ENCODE measurements around the gene CDH13.

The CDH13 gene

GRCh38 chr16:82824408-82824807, 197.6 kb downstream of the CDH13 start:
- no peaks in the 10 kb centered on the region for H3K9me3 ChIP-seq (ENCODE audit: control insufficient read depth, low read length)
- no peaks in the 10 kb centered on the region for H3K4me1 ChIP-seq (ENCODE audit: control insufficient read depth, insufficient read depth, low read length)
- no peak overlapping the region for H3K4me3 ChIP-seq (ENCODE audit: low read length)
- H3K27me3 ChIP-seq (ENCODE audit: control insufficient read depth, insufficient read depth, low read length) = no peaks in the 10 kb centered on the region
- no peaks in the 10 kb centered on the region for H3K36me3 ChIP-seq (ENCODE audit: control insufficient read depth, insufficient read depth, low read length)
- H3K9ac ChIP-seq (ENCODE audit: low read length) = no peak overlapping the region

DNA sequence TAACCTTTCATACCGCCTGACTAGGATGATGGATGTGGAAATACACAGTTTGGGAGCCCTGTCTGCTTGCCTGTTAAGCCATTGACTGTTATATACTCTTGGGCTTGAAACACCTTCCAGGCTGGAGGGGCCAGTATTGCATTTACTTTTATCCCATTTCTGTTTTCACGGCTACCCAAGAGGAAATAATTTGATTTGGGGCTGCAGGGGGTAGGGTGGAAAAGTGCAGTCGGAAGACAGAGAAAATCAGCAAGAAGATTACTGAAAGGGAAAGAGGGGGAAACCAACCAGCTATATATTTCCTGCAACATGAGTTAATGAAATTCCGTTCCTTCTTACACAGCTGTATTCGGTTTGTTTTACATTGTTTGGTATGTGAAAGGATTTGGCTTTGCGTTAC, 202.5 kb downstream of the CDH13 start:
- Histone ChIP-seq H3K36me3 (ENCODE audit: control insufficient read depth, insufficient read depth, low read length) (no peaks in the 10 kb centered on the region), H3K27me3 (ENCODE audit: control insufficient read depth, insufficient read depth, low read length) (no peaks in the 10 kb centered on the region), H3K4me1 (ENCODE audit: control insufficient read depth, insufficient read depth, low read length) (no peaks in the 10 kb centered on the region), H3K4me3 (ENCODE audit: low read length) (no peak overlapping the region), H3K9me3 (ENCODE audit: control insufficient read depth, low read length) (no peaks in the 10 kb centered on the region), H3K9ac (ENCODE audit: low read length) (no peak overlapping the region)

- H3K4me1 ChIP-seq (ENCODE audit: control insufficient read depth, insufficient read depth, low read length) = no peaks in the 10 kb centered on the region
Measured at GRCh38 chr16:82830944-82831343, 204.2 kb downstream of the CDH13 start.

GRCh38 chr16:82832821-82833220, 206.1 kb downstream of the CDH13 start:
- Histone ChIP-seq H3K36me3 (ENCODE audit: control insufficient read depth, insufficient read depth, low read length) (no peaks in the 10 kb centered on the region), H3K9me3 (ENCODE audit: control insufficient read depth, low read length) (no peaks in the 10 kb centered on the region), H3K4me3 (ENCODE audit: low read length) (no peak overlapping the region), H3K9ac (ENCODE audit: low read length) (no peak overlapping the region), H3K4me1 (ENCODE audit: control insufficient read depth, insufficient read depth, low read length) (no peaks in the 10 kb centered on the region), H3K27me3 (ENCODE audit: control insufficient read depth, insufficient read depth, low read length) (no peaks in the 10 kb centered on the region)

More at GRCh38 chr16:82830944-82831343, 204.2 kb downstream of the CDH13 start:
- no peaks in the 10 kb centered on the region for H3K9me3 ChIP-seq (ENCODE audit: control insufficient read depth, low read length)
- no peak overlapping the region for H3K4me3 ChIP-seq (ENCODE audit: low read length)
- no peaks in the 10 kb centered on the region for H3K27me3 ChIP-seq (ENCODE audit: control insufficient read depth, insufficient read depth, low read length)
- H3K36me3 ChIP-seq (ENCODE audit: control insufficient read depth, insufficient read depth, low read length) = no peaks in the 10 kb centered on the region
- no peak overlapping the region for H3K9ac ChIP-seq (ENCODE audit: low read length)

GRCh38 chr16:82833378-82833993, 206.7 kb downstream of the CDH13 start:
- H3K9me3 ChIP-seq (ENCODE audit: control insufficient read depth, low read length) = no peaks in the 10 kb centered on the region
- no peaks in the 10 kb centered on the region for H3K36me3 ChIP-seq (ENCODE audit: control insufficient read depth, insufficient read depth, low read length)
- H3K9ac ChIP-seq (ENCODE audit: low read length) = no peak overlapping the region
- H3K4me3 ChIP-seq (ENCODE audit: low read length) = no peak overlapping the region
- no peaks in the 10 kb centered on the region for H3K27me3 ChIP-seq (ENCODE audit: control insufficient read depth, insufficient read depth, low read length)
- H3K4me1 ChIP-seq (ENCODE audit: control insufficient read depth, insufficient read depth, low read length) = no peaks in the 10 kb centered on the region

DNA sequence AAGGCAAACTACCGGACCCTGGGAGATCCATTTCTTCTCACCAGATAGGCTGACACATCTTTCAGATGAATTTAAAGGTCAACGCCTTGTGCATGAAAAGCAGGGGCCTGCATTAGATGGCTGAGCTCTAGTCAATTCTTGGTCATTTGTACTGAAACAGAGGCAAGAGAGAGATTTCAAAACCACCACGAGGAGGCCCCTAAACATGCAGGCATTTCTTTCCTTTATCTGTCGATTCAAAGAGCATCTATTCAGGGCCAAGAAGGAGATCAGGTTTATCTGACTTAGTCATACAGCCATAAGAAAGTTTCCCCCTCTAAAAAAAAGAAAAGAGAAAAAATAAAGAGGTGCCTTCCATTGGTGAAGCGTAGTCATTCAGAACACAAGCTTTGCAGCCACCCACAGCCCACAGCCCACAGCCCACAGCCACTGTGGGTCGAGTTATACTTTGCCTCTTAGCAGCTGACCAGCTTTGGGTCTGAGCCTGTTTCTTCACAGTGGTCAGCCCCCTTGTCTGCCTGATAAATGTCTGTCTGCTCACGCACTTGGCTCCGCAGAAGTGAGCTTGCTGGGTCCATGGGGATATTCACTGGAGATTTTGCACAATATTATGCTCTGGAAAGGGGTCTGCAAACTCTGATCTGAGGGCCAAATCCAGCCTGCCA, 207.5 kb downstream of the CDH13 start:
- H3K36me3 ChIP-seq (ENCODE audit: control insufficient read depth, insufficient read depth, low read length) = no peaks in the 10 kb centered on the region
- H3K9ac ChIP-seq (ENCODE audit: low read length) = no peak overlapping the region
- no peaks in the 10 kb centered on the region for H3K27me3 ChIP-seq (ENCODE audit: control insufficient read depth, insufficient read depth, low read length)
- H3K4me1 ChIP-seq (ENCODE audit: control insufficient read depth, insufficient read depth, low read length) = no peaks in the 10 kb centered on the region
- H3K9me3 ChIP-seq (ENCODE audit: control insufficient read depth, low read length) = no peaks in the 10 kb centered on the region
- H3K4me3 ChIP-seq (ENCODE audit: low read length) = no peak overlapping the region

DNA sequence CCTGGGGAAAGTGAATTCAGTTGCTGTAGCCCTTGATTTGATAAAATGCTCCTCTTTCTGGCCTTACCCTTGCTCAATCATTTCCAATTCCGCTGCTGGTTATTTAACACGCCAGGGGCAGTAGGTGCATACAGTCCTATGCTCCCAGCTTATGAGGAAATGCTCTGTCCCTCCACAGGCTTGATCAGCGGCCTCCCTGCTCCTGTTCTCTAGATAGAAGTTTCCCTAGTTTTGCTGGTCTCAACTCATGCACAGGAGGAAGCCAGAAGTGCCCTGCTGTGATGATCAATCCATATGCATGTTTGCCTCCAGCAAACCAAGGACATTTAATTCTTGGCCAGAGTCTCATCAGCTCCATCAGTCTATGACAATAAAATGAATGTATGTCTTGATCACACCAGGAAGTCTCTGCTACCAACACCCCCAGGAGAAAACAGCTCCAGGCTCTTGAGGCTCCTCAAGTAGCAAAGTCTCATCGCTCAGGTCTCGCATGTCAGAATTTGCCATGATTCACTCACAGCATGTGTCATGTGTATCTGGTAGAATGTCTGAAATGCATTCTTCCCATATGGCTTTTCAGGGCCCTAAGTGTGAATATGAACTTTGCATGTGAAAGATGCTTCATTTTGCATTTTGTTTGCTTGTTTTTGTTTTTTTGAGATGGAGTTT, 208.9 kb downstream of the CDH13 start:
- Histone ChIP-seq H3K4me3 (ENCODE audit: low read length) (no peak overlapping the region), H3K27me3 (ENCODE audit: control insufficient read depth, insufficient read depth, low read length) (no peaks in the 10 kb centered on the region), H3K36me3 (ENCODE audit: control insufficient read depth, insufficient read depth, low read length) (no peaks in the 10 kb centered on the region), H3K9me3 (ENCODE audit: control insufficient read depth, low read length) (no peaks in the 10 kb centered on the region), H3K4me1 (ENCODE audit: control insufficient read depth, insufficient read depth, low read length) (no peaks in the 10 kb centered on the region), H3K9ac (ENCODE audit: low read length) (no peak overlapping the region)

DNA sequence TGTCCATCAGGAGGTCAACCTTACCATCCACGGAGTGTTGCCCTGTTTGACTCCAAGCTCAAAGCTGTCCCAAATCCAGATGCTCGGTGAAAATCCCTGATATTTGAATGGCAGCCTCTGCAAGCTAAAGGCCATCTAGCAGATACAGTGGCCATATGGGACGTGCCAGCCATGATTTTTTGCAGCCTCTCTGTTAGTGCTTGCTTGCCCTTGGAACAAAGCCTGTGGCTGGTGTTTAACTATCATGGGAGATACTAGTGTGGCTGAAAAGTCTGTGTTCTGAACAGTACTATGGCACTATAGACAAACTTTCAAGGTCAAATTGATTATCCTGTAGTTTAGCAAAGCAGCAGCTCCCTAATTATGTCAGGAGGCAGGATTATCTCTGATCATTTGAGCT, 214.3 kb downstream of the CDH13 start:
- Histone ChIP-seq H3K9me3 (ENCODE audit: control insufficient read depth, low read length) (no peaks in the 10 kb centered on the region), H3K4me3 (ENCODE audit: low read length) (no peak overlapping the region)

DNA sequence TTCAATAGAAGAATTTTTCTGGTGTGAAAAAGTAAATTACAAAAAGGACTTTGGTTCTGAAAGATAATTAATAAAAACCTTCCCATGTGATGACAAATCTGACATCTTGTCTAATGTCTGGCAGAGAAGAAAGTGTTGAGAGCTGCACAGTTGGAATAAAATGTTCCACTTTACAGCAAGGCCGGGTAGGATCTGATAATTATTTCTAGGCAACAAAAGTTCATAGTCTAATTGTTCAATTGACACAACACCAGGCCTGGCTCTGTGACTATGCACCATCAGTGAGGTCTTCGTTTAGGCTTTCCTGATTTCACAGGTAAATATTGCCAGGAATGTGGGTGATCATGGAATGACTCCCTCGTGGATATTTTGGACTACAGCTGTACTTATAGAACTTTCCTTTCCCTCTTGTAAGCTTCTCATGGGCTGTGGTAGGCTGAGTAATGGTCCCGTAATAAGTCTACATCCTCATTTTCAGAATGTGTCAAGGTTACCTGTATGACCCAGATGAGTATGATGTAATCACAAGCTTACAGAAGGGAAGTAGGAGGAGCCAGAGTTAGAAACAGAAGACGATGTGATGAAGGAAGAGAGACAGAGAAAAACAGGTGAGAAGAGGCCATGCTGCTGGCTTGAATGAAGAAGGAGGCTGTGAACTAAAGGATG, 217.0 kb downstream of the CDH13 start:
- Histone ChIP-seq H3K9ac (ENCODE audit: low read length) (no peak overlapping the region), H3K36me3 (ENCODE audit: control insufficient read depth, insufficient read depth, low read length) (no peaks in the 10 kb centered on the region), H3K27me3 (ENCODE audit: control insufficient read depth, insufficient read depth, low read length) (no peaks in the 10 kb centered on the region), H3K4me1 (ENCODE audit: control insufficient read depth, insufficient read depth, low read length) (no peaks in the 10 kb centered on the region), H3K4me3 (ENCODE audit: low read length) (no peak overlapping the region), H3K9me3 (ENCODE audit: control insufficient read depth, low read length) (no peaks in the 10 kb centered on the region)

More for the DNA sequence above, 214.3 kb downstream of the CDH13 start:
- H3K9ac ChIP-seq (ENCODE audit: low read length) = no peak overlapping the region
- no peaks in the 10 kb centered on the region for H3K4me1 ChIP-seq (ENCODE audit: control insufficient read depth, insufficient read depth, low read length)
- no peaks in the 10 kb centered on the region for H3K36me3 ChIP-seq (ENCODE audit: control insufficient read depth, insufficient read depth, low read length)
- H3K27me3 ChIP-seq (ENCODE audit: control insufficient read depth, insufficient read depth, low read length) = no peaks in the 10 kb centered on the region

- H3K9ac ChIP-seq (ENCODE audit: low read length) = no peak overlapping the region
- no peaks in the 10 kb centered on the region for H3K27me3 ChIP-seq (ENCODE audit: control insufficient read depth, insufficient read depth, low read length)
- no peaks in the 10 kb centered on the region for H3K4me1 ChIP-seq (ENCODE audit: control insufficient read depth, insufficient read depth, low read length)
- H3K36me3 ChIP-seq (ENCODE audit: control insufficient read depth, insufficient read depth, low read length) = no peaks in the 10 kb centered on the region
- H3K9me3 ChIP-seq (ENCODE audit: control insufficient read depth, low read length) = no peaks in the 10 kb centered on the region
- H3K4me3 ChIP-seq (ENCODE audit: low read length) = no peak overlapping the region
Measured at GRCh38 chr16:82845116-82845515, 218.3 kb downstream of the CDH13 start.

DNA sequence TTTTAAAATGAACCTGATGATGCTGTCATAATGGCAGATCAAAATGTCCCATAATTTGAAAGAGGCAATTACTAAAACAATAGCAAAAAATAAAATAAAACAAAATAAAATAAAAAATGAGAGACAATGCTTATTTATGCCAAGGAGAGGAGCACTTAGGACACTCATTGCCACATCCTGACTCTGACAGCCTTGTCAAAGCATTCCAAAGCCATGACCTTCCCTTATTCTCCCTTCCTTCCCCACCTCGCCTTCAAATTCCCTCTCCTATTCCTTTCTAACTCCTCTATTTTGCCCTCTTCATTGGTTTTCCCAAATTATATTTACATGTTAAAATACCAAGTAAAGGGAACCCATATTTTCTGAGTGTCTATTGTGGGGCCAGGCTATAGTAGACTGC, 220.0 kb downstream of the CDH13 start:
- no peaks in the 10 kb centered on the region for H3K27me3 ChIP-seq (ENCODE audit: control insufficient read depth, insufficient read depth, low read length)

GRCh38 chr16:82848013-82848412, 221.2 kb downstream of the CDH13 start:
- Histone ChIP-seq H3K36me3 (ENCODE audit: control insufficient read depth, insufficient read depth, low read length) (no peaks in the 10 kb centered on the region), H3K4me1 (ENCODE audit: control insufficient read depth, insufficient read depth, low read length) (no peaks in the 10 kb centered on the region), H3K9ac (ENCODE audit: low read length) (no peak overlapping the region), H3K4me3 (ENCODE audit: low read length) (no peak overlapping the region), H3K9me3 (ENCODE audit: control insufficient read depth, low read length) (no peaks in the 10 kb centered on the region), H3K27me3 (ENCODE audit: control insufficient read depth, insufficient read depth, low read length) (no peaks in the 10 kb centered on the region)

More for the DNA sequence above, 220.0 kb downstream of the CDH13 start:
- H3K9ac ChIP-seq (ENCODE audit: low read length) = no peak overlapping the region
- no peak overlapping the region for H3K4me3 ChIP-seq (ENCODE audit: low read length)
- H3K4me1 ChIP-seq (ENCODE audit: control insufficient read depth, insufficient read depth, low read length) = no peaks in the 10 kb centered on the region
- H3K36me3 ChIP-seq (ENCODE audit: control insufficient read depth, insufficient read depth, low read length) = no peaks in the 10 kb centered on the region
- H3K9me3 ChIP-seq (ENCODE audit: control insufficient read depth, low read length) = no peaks in the 10 kb centered on the region

All from mucosa of stomach (tissue), 1 donor.